B cell (primary cell): ENCODE data around the gene SIGLEC7. TPM values are rescaled to one million over a fixed set of nuclear protein-coding genes. Genes with fewer than 3 reads are reported as not detected.

Experiments
- ATAC-seq: fragments of 200-7000 bp; cut with Tn5 transposase; one replicate; pipeline ENCODE4 v1.10.0; 2021; ENCODE audit warnings: low read depth, mild to moderate bottlenecking, moderate number of reproducible peaks, moderate library complexity
- CTCF ChIA-PET: fragments of 350-600 bp; sonication (Branson Sonifier 250); formaldehyde crosslinking; loops from one replicate; lab custom pipeline; 2021; ENCODE audit warnings: antibody characterized with exemption, inconsistent platforms; lab: Charles Lee
- POLR2A ChIA-PET: fragments of 350-600 bp; sonication (Branson Sonifier 250); formaldehyde crosslinking; loops from one replicate; lab custom pipeline; 2021; ENCODE audit warnings: antibody characterized with exemption; lab: Charles Lee
- DNase-seq: peaks from one replicate; pipeline ENCODE4 v3.0.0; 2013
- H2AFZ ChIP-seq: 2 replicates; pipeline ENCODE4 v1.6.1; 2012; ENCODE audit warnings: mild to moderate bottlenecking, low read depth, low read length; ENCODE audit not compliant: insufficient read depth, poor library complexity, severe bottlenecking
- H3K27ac ChIP-seq, 2 donors: 1 replicate in 1 of 2; 2 replicates in 1 of 2; pipeline ENCODE4 v1.5.1; 2012 to 2013; ENCODE audit warnings: low read length in 2 of 2, mild to moderate bottlenecking in 2 of 2, moderate library complexity in 1 of 2
- H3K27me3 ChIP-seq, 4 experiments: fragments of 200-600 bp in 1 of 4; sonication (generic) in 1 of 4; replicated peaks in 1 of 4; 1 replicate in 2 of 4; 2 replicates in 2 of 4; pipeline versions ENCODE4 v1.6.1 to v1.7.0; 2013 to 2016; ENCODE audit warnings: low read length in 3 of 4, mild to moderate bottlenecking in 2 of 4, mixed read lengths in 1 of 4, moderate library complexity in 1 of 4; ENCODE audit not compliant: insufficient read depth in 4 of 4, control insufficient read depth in 3 of 4; ENCODE audit errors: control extremely low read depth in 1 of 4
- H3K36me3 ChIP-seq, 2 experiments: replicated peaks in 1 of 2; 1 replicate in 1 of 2; 2 replicates in 1 of 2; pipeline versions ENCODE4 v1.6.1 to v1.7.1; 2013; ENCODE audit warnings: low read length in 1 of 2; ENCODE audit not compliant: insufficient read depth in 2 of 2, control insufficient read depth in 1 of 2; ENCODE audit errors: control extremely low read depth in 1 of 2, extremely low read depth in 1 of 2
- H3K4me1 ChIP-seq, 2 donors: fragments of 200-600 bp in 1 of 2; sonication (generic) in 1 of 2; 1 replicate in 1 of 2; 2 replicates in 1 of 2; pipeline versions ENCODE4 v1.5.1 to v1.6.1; 2013 to 2017; ENCODE audit warnings: low read length in 2 of 2; ENCODE audit not compliant: control insufficient read depth in 2 of 2, insufficient read depth in 2 of 2
- H3K4me2 ChIP-seq: replicated peaks from 2 replicates; pipeline ENCODE3; 2012; ENCODE audit warnings: mild to moderate bottlenecking, low read depth, low read length; ENCODE audit not compliant: poor library complexity, severe bottlenecking
- H3K4me3 ChIP-seq, 5 experiments: fragments of 200-600 bp in 1 of 5; sonication (generic) in 1 of 5; 1 replicate in 3 of 5; 2 replicates in 2 of 5; pipeline versions ENCODE4 v1.5.1 to v1.7.0; 2011 to 2016; ENCODE audit warnings: low read length in 4 of 5, mild to moderate bottlenecking in 4 of 5, low read depth in 2 of 5, control low read depth in 1 of 5, moderate library complexity in 1 of 5; ENCODE audit not compliant: insufficient read depth in 1 of 5; ENCODE audit errors: control extremely low read depth in 1 of 5, extremely low read depth in 1 of 5
- H3K79me2 ChIP-seq: fragments of 200-600 bp; sonication (generic); one replicate; pipeline ENCODE4 v1.6.0; 2016; ENCODE audit warnings: low read length; ENCODE audit not compliant: control insufficient read depth, insufficient read depth
- H3K9ac ChIP-seq: fragments of 200-600 bp; sonication (generic); 2 replicates; pipeline ENCODE4 v1.6.1; 2017; ENCODE audit warnings: mild to moderate bottlenecking, low read length, moderate library complexity
- H3K9me3 ChIP-seq, 3 donors: one replicate each; pipeline versions ENCODE4 v1.6.1 to v1.7.1; 2013; ENCODE audit warnings: low read length in 2 of 3; ENCODE audit not compliant: control insufficient read depth in 2 of 3, insufficient read depth in 1 of 3; ENCODE audit errors: control extremely low read depth in 1 of 3
- H4K20me1 ChIP-seq: 2 replicates; pipeline ENCODE4 v1.6.0; 2012; ENCODE audit warnings: mild to moderate bottlenecking, low read length; ENCODE audit not compliant: insufficient read depth, control insufficient read depth, poor library complexity, severe bottlenecking
- H3K27ac Mint-ChIP-seq: one replicate; pipeline ENCODE4 v1.8.0; 2021; ENCODE audit warnings: mixed read lengths
- H3K27me3 Mint-ChIP-seq: one replicate; pipeline ENCODE4 v1.8.0; 2021; ENCODE audit warnings: mixed read lengths
- H3K4me1 Mint-ChIP-seq: one replicate; pipeline ENCODE4 v1.8.0; 2021; ENCODE audit warnings: mixed read lengths
- H3K4me3 Mint-ChIP-seq: one replicate; pipeline ENCODE4 v1.8.0; 2021; ENCODE audit warnings: mixed read lengths
- H3K9me3 Mint-ChIP-seq: one replicate; pipeline ENCODE4 v1.8.0; 2022; ENCODE audit warnings: mixed read lengths; ENCODE audit not compliant: insufficient read depth
- CTCF ChIP-seq: fragments of 200-600 bp; IDR thresholded peaks from one replicate; pipeline ENCODE4 v1.8.0; 2022; ENCODE audit warnings: antibody characterized with exemption, mild to moderate bottlenecking
- EZH2 ChIP-seq: IDR thresholded peaks from 2 replicates; pipeline ENCODE4 v1.6.1; 2012; ENCODE audit warnings: borderline replicate concordance, low read depth, mild to moderate bottlenecking, moderate library complexity, low read length; ENCODE audit not compliant: insufficient read depth, poor library complexity, severe bottlenecking
- WGBS: methylation state at CpG from one replicate; pipeline ENCODE4 v1.1.5; 2013; ENCODE audit warnings: missing lambda C conversion rate; ENCODE audit not compliant: insufficient coverage; 5-methylcytosine and 5-hydroxymethylcytosine counted together
- intact Hi-C: fragments of 100-400 bp; cut with micrococcal nuclease; formaldehyde crosslinking; loops from one replicate; pipeline ENCODE4 v1.10.0; 2022
- polyA plus RNA-seq: library from polyadenylated mRNA; depleted of rRNA; stranded (reverse); fragments of >200 nt; gene quantifications from 2 replicates; pipeline ENCODE4 v1.2.3, GENCODE V29; 2012
- total RNA-seq, 2 donors: library from RNA; stranded (reverse); fragments of 120-200 nt in 1 of 2; gene quantifications; 1 replicate in 1 of 2; 2 replicates in 1 of 2; pipeline versions ENCODE4 v1.2.3 to v1.2.4, GENCODE V29; 2013 to 2022

Gene SIGLEC7
- total and polyA plus RNA-seq, 2 donors (not counting 1 experiment from before 2014, with no cell fraction given): 0.52 TPM; not detected in 1

- Histone ChIP-seq H3K4me1 (no peaks in the 10 kb centered on the region), H3K4me2 (no peak overlapping the region), H3K9ac (no peak overlapping the region), H4K20me1 (no peaks in the 10 kb centered on the region), H3K79me2 (no peaks in the 10 kb centered on the region), H3K27me3 (peaks cover 0 to 3% (median 0%) of the 10 kb centered on the region in 4 experiments), H3K4me3 (no peak overlapping the region), H2AFZ (no peak overlapping the region), H3K27ac (no peak overlapping the region), H3K9me3 (no peaks in the 10 kb centered on the region), H3K36me3 (no peaks in the 10 kb centered on the region)
- DNase-seq (no peak), ATAC-seq (no peak)
- Mint-ChIP-seq H3K9me3 (no peaks in the 10 kb centered on the region), H3K27ac (no peak overlapping the region), H3K27me3 (peaks cover 31% of the 10 kb centered on the region), H3K4me1 (no peaks in the 10 kb centered on the region), H3K4me3 (no peak overlapping the region)
- 78% methylated on average over 29 of the region's 31 CpGs for WGBS
- no peak for TF ChIP-seq EZH2
- no peak for TF ChIP-seq CTCF
- intact Hi-C loops: no loop called here
- ChIA-PET POLR2A (no interaction called here), CTCF (no interaction called here)
These were observed 39.9 kb downstream of the SIGLEC7 start for GRCh38 chr19:51181913-51182419.

GRCh38 chr19:51183629-51184028, 41.5 kb downstream of the SIGLEC7 start:
- ATAC-seq (no peak), DNase-seq (no peak)
- Histone ChIP-seq H2AFZ (no peak overlapping the region), H3K79me2 (no peaks in the 10 kb centered on the region), H3K9ac (no peak overlapping the region), H3K4me2 (no peak overlapping the region), H3K9me3 (no peaks in the 10 kb centered on the region), H3K4me1 (no peaks in the 10 kb centered on the region), H4K20me1 (no peaks in the 10 kb centered on the region), H3K27me3 (peaks cover 0 to 3% (median 0%) of the 10 kb centered on the region in 4 experiments), H3K4me3 (no peak overlapping the region), H3K27ac (no peak overlapping the region), H3K36me3 (no peaks in the 10 kb centered on the region)
- no peak for TF ChIP-seq EZH2
- TF ChIP-seq CTCF: no peak
- intact Hi-C loops: no loop called here
- H3K4me3 Mint-ChIP-seq: no peak overlapping the region
- no peaks in the 10 kb centered on the region for H3K4me1 Mint-ChIP-seq
- H3K27me3 Mint-ChIP-seq: peaks cover 33% of the 10 kb centered on the region
- WGBS: 78% methylated on average over 6 of the region's 8 CpGs
- H3K9me3 Mint-ChIP-seq: no peaks in the 10 kb centered on the region
- ChIA-PET CTCF (no interaction called here), POLR2A (no interaction called here)
- H3K27ac Mint-ChIP-seq: no peak overlapping the region
